Left lung (tissue), 10 donors: ENCODE measurements around the gene SIPA1L3. TPM values are rescaled to one million over a fixed set of nuclear protein-coding genes. Genes with fewer than 3 reads are reported as not detected.
"Not testable (repeated sequence)": the region's sequence is repeated elsewhere in the genome, so short reads cannot be mapped to it uniquely, and the experiment has no call there.

Experiments
- ATAC-seq: fragments of 200-7000 bp; cut with Tn5 transposase; one replicate; pipeline ENCODE4 v1.9.1; 2020; ENCODE audit warnings: moderate library complexity
- DNase-seq, 4 donors: peaks; one replicate each; pipeline ENCODE4 v3.0.0-alpha.2; 2013 to 2020
- H3K27ac ChIP-seq, 2 donors: fragments of 200-600 bp; sonication (generic) in 1 of 2; one replicate each; pipeline versions ENCODE4 v1.5.0 to v1.8.0; 2020 to 2021
- H3K27me3 ChIP-seq, 2 donors: fragments of 200-600 bp; sonication (generic) in 1 of 2; one replicate each; pipeline versions ENCODE4 v1.5.0 to v1.8.0; 2020 to 2021
- H3K36me3 ChIP-seq, 2 donors: fragments of 200-600 bp; sonication (generic) in 1 of 2; one replicate each; pipeline versions ENCODE4 v1.5.0 to v1.8.0; 2020 to 2021
- H3K4me1 ChIP-seq, 2 donors: fragments of 200-600 bp; one replicate each; pipeline ENCODE4 v1.8.0; 2021
- H3K4me3 ChIP-seq, 2 donors: fragments of 200-600 bp; sonication (generic) in 1 of 2; one replicate each; pipeline versions ENCODE4 v1.5.0 to v1.8.0; 2020 to 2021; ENCODE audit warnings: mild to moderate bottlenecking in 1 of 2
- H3K9me3 ChIP-seq, 2 donors: fragments of 200-600 bp; sonication (generic) in 1 of 2; one replicate each; pipeline versions ENCODE4 v1.5.0 to v1.8.0; 2020 to 2021
- intact Hi-C, 2 donors: fragments of 100-400 bp; cut with DNase I; formaldehyde crosslinking; loops; one replicate each; pipeline versions ENCODE4 v1.11.2 to v1.14.2; 2022
- polyA plus RNA-seq, 6 donors: library from polyadenylated mRNA; unstranded; fragments of 120-200 nt; gene quantifications; one replicate each; pipeline ENCODE4 v1.2.1, GENCODE V29; 2013; ENCODE audit not compliant: insufficient read length in 6 of 6
- total RNA-seq, 2 donors: library from RNA; stranded (reverse); fragmentation: NEBNext Ultra II Directional; extraction: Animal tissue kit (Norgen Biotek cat#: 25700); gene quantifications; one replicate each; pipeline ENCODE4 v1.2.1, GENCODE V29; 2021
- TF ChIP-seq, protein P1 (sequence below), 2 donors: fragments of 200-600 bp; sonication (generic) in 1 of 2; IDR thresholded peaks; one replicate each; pipeline versions ENCODE4 v1.5.0 to v1.8.0; 2021; ENCODE audit warnings: antibody characterized with exemption in 2 of 2
- donor health status: DM: no; HTN: yes; CAD: no.
- donor health status: DM: no; HTN: no; CAD: no.

The SIPA1L3 gene
- total and polyA plus RNA-seq, 8 donors: 22.7 to 59.0 (median 27.4) TPM

DNA sequence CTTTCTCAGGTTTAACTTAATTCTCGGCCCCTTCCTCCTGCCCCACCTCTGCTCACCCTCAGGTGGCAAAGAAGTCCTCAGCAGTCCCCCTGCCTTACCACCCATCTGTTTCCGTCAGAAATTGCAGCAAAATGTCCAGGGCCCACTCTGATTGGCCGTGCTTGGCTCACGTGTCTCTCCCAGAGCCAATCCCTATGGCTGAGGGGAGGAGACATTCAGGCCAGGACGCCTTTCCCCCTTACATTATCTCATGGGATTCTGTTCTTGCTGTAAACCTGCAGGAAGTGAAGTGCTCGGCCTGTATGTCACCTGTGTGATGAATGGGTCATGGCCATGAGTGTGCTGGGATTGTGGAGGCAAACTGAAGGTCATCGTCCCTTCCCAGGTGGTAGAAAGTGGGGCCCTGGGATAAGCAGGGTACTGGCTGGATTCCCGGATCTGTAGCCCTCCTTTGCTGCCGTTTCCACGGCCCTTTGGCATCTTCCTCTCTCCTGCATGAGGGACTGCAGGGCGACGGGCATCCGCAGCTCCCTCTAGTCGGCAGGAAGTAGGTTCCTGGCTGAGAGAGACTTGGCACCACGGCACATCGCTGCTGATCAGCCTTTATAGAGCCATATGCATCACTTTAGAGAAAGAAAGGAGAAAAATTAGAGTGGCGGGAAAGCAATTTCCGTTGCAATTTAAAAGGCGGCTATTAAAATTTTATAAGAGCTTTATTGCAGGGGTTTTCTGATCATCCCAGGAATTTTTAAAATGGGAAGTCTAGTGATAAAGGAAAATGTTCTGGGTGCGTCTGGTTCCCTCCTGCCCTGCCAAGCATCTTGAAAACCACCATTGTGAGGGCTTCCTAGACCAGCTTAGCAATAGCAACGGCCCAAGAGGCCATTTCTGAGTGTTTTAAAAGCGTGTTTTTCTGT is 118.2 kb downstream of the SIPA1L3 start:
- intact Hi-C loops: no loop called here

DNA sequence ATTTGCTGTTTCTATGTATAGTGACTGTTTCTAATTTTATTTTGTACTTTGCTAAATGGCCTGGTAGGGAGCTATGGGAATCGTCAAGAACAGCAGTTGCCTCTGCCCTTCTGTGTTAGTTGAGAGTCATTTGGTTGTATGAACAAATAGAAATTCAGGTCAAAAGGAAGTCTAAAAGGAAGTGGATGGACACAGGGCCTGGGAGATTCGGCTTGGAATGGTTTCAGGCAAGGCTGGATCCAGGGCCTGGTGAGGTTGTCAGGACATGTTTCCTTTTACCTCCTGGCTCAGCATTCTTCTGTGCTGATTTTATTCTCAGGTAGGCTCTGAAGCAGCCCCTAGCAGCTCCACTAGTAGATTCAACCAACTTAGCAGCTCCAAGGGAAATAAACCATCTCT is 118.9 kb downstream of the SIPA1L3 start:
- H3K36me3 ChIP-seq: no peaks in the 10 kb centered on the region
- no peak overlapping the region for H3K4me3 ChIP-seq
- H3K4me1 ChIP-seq: peaks cover 0 to 19% of the 10 kb centered on the region in 2 donors
- no peaks in the 10 kb centered on the region for H3K9me3 ChIP-seq
- H3K27me3 ChIP-seq: no peaks in the 10 kb centered on the region
- intact Hi-C loops: no loop called here
- no peak for DNase-seq
- ATAC-seq: no peak
- H3K27ac ChIP-seq: peak overlapping the region; percentile 4 to 6
- TF ChIP-seq, protein P1, sequence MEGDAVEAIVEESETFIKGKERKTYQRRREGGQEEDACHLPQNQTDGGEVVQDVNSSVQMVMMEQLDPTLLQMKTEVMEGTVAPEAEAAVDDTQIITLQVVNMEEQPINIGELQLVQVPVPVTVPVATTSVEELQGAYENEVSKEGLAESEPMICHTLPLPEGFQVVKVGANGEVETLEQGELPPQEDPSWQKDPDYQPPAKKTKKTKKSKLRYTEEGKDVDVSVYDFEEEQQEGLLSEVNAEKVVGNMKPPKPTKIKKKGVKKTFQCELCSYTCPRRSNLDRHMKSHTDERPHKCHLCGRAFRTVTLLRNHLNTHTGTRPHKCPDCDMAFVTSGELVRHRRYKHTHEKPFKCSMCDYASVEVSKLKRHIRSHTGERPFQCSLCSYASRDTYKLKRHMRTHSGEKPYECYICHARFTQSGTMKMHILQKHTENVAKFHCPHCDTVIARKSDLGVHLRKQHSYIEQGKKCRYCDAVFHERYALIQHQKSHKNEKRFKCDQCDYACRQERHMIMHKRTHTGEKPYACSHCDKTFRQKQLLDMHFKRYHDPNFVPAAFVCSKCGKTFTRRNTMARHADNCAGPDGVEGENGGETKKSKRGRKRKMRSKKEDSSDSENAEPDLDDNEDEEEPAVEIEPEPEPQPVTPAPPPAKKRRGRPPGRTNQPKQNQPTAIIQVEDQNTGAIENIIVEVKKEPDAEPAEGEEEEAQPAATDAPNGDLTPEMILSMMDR (IDR thresholded peaks at IDR 0.05): no peak

More for the DNA sequence above, 118.2 kb downstream of the SIPA1L3 start:
- Histone ChIP-seq H3K4me3 (no peak overlapping the region), H3K27ac (peak overlapping the region; percentile 4 to 7), H3K27me3 (no peaks in the 10 kb centered on the region), H3K36me3 (no peaks in the 10 kb centered on the region), H3K4me1 (peaks cover 0 to 26% of the 10 kb centered on the region in 2 donors), H3K9me3 (no peaks in the 10 kb centered on the region)
- no peak for DNase-seq
- TF ChIP-seq, protein P1 (IDR thresholded peaks at IDR 0.05): no peak
- no peak for ATAC-seq

- no peaks in the 10 kb centered on the region for H3K27me3 ChIP-seq
- H3K27ac ChIP-seq: no peak overlapping the region
- no peaks in the 10 kb centered on the region for H3K36me3 ChIP-seq
- no peak for ATAC-seq
- TF ChIP-seq, protein P1 (IDR thresholded peaks at IDR 0.05): no peak
- no peak for DNase-seq
- intact Hi-C loops: no loop called here
- no peaks in the 10 kb centered on the region for H3K9me3 ChIP-seq
- peaks cover 0 to 16% of the 10 kb centered on the region in 2 donors for H3K4me1 ChIP-seq
- H3K4me3 ChIP-seq: no peak overlapping the region
Observed at GRCh38 chr19:38028913-38029510, 122.0 kb downstream of the SIPA1L3 start.

- DNase-seq, intact Hi-C loops, H3K27ac ChIP-seq, H3K27me3 ChIP-seq, H3K36me3 ChIP-seq, ATAC-seq, H3K9me3 ChIP-seq, H3K4me3 ChIP-seq: not testable (repeated sequence)
- H3K4me1 ChIP-seq: peaks cover 0 to 24% of the 10 kb centered on the region in 2 donors
Observed at GRCh38 chr19:38030001-38030400, 123.0 kb downstream of the SIPA1L3 start.

DNA sequence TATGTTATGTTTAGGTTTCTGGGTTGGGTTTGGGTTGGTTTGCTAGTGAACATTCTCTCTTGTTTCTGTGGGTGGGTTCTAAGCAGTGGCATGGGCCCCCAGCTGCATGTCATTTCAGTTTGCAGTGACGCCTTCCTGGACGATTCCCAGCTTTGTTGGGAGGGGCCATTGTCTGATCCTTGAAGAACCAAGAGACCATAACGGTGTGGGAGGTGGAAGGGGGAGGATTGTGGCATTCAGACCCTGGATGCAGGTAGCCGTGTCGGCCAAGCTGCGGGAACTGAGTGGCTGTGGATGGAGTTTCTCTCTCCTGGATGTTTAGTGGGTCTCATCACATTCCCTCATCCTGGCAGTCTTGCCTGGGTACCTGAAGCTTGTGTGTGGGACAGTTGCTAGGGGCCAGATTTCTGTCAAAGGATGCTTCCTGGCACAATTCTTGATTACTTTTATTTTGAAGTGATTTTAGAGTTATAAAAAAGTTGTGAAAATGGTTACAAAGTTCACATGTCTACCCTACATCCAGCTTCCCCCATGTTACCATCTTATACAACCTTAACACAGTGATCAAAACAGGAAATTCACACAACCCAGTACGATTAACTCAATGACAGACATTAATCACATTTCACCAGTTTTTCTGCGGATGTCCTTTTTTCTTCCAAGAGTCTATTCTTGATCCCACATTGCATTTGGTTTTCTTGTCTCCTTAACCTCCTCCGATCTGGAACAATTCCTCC is 123.8 kb downstream of the SIPA1L3 start:
- Histone ChIP-seq H3K27me3 (no peaks in the 10 kb centered on the region), H3K4me3 (no peak overlapping the region), H3K9me3 (no peaks in the 10 kb centered on the region), H3K27ac (no peak overlapping the region), H3K36me3 (no peaks in the 10 kb centered on the region), H3K4me1 (peaks cover 0 to 24% of the 10 kb centered on the region in 2 donors)
- TF ChIP-seq, protein P1 (IDR thresholded peaks at IDR 0.05): no peak
- ATAC-seq (no peak), DNase-seq (no peak)
- intact Hi-C loops: no loop called here
